SK-N-SH (cell line): Measurements from ENCODE around the gene CYB5D1. TPM values are rescaled to one million over a fixed set of nuclear protein-coding genes. Genes with fewer than 3 reads are reported as not detected.

ENCODE experiments used
- CTCF ChIA-PET: fragments of 300-600, 350-600 bp; formaldehyde crosslinking; extraction: SDS; loops from one replicate; lab custom pipeline; 2021; lab: Yijun Ruan, JAX
- POLR2A ChIA-PET: fragments of 350-600 bp; sonication (Branson Sonifier 250); formaldehyde crosslinking; extraction: SDS; loops from one replicate; lab custom pipeline; 2020; ENCODE audit warnings: antibody characterized with exemption, inconsistent platforms; lab: Yijun Ruan, JAX
- DNase-seq: peaks from one replicate; pipeline ENCODE4 v3.0.0; 2012
- H2AFZ ChIP-seq: fragments of 200-600 bp; sonication (generic); 2 replicates; pipeline ENCODE4 v1.8.1; 2016; ENCODE audit warnings: antibody characterized with exemption, mild to moderate bottlenecking, low read depth
- H3F3A ChIP-seq: fragments of 200-600 bp; sonication (generic); replicated peaks from 2 replicates; pipeline ENCODE3; 2016; ENCODE audit warnings: antibody characterized with exemption, mild to moderate bottlenecking; ENCODE audit not compliant: insufficient read depth
- H3K27ac ChIP-seq, 2 experiments: fragments of 200-500 bp in 1 of 2; fragments of 200-600 bp in 1 of 2; sonication (Bioruptor generic) in 1 of 2; sonication (generic), shearing (Covaris generic) in 1 of 2; 2 replicates each; pipeline versions ENCODE4 v1.5.1 to v1.6.1; 2014 to 2016; ENCODE audit warnings: low read depth in 2 of 2, inconsistent platforms in 1 of 2, low read length in 1 of 2, mild to moderate bottlenecking in 1 of 2, mixed read lengths in 1 of 2
- H3K27me3 ChIP-seq: fragments of 200-600 bp; sonication (generic), shearing (Covaris generic); 2 replicates; pipeline ENCODE4 v1.6.1; 2016; ENCODE audit warnings: mixed run types; ENCODE audit not compliant: insufficient read depth
- H3K36me3 ChIP-seq, 2 experiments: fragments of 200-500 bp in 1 of 2; fragments of 200-600 bp in 1 of 2; sonication (Bioruptor generic) in 1 of 2; sonication (generic) in 1 of 2; replicated peaks in 1 of 2; 2 replicates each; pipeline versions ENCODE3 to v1.5.1; 2014 to 2016; ENCODE audit warnings: low read length in 1 of 2, mild to moderate bottlenecking in 1 of 2; ENCODE audit not compliant: insufficient read depth in 2 of 2, control insufficient read depth in 1 of 2
- H3K4me1 ChIP-seq, 2 experiments: fragments of 200-500 bp in 1 of 2; fragments of 200-600 bp in 1 of 2; sonication (Bioruptor generic) in 1 of 2; sonication (generic), shearing (Covaris generic) in 1 of 2; 2 replicates each; pipeline versions ENCODE4 v1.5.1 to v1.6.1; 2014 to 2016; ENCODE audit warnings: low read depth in 1 of 2, low read length in 1 of 2, mixed run types in 1 of 2; ENCODE audit not compliant: insufficient read depth in 2 of 2, control insufficient read depth in 1 of 2
- H3K4me2 ChIP-seq: fragments of 200-600 bp; sonication (generic), shearing (Covaris generic); 2 replicates; pipeline ENCODE4 v1.6.1; 2017; ENCODE audit warnings: mixed run types
- H3K4me3 ChIP-seq, 2 experiments: fragments of 200-500 bp in 1 of 2; fragments of 200-600 bp in 1 of 2; sonication (Bioruptor generic) in 1 of 2; sonication (generic), shearing (Covaris generic) in 1 of 2; 2 replicates each; pipeline versions ENCODE4 v1.5.1 to v1.8.1; 2014 to 2016; ENCODE audit warnings: low read depth in 2 of 2, inconsistent platforms in 1 of 2, low read length in 1 of 2, mild to moderate bottlenecking in 1 of 2, mixed read lengths in 1 of 2, moderate library complexity in 1 of 2
- H3K79me2 ChIP-seq: fragments of 200-600 bp; sonication (generic); 2 replicates; pipeline ENCODE4 v1.8.1; 2017; ENCODE audit warnings: mild to moderate bottlenecking; ENCODE audit not compliant: insufficient read depth
- H3K9ac ChIP-seq: fragments of 200-600 bp; sonication (generic); 2 replicates; pipeline ENCODE4 v1.6.1; 2017; ENCODE audit warnings: mixed run types
- H3K9me2 ChIP-seq: fragments of 200-600 bp; sonication (generic); 2 replicates; pipeline ENCODE4 v1.6.1; 2017; ENCODE audit warnings: mixed run types
- H3K9me3 ChIP-seq: fragments of 200-600 bp; sonication (generic); 2 replicates; pipeline ENCODE4 v1.6.1; 2017; ENCODE audit warnings: mixed run types, mild to moderate bottlenecking, moderate library complexity
- H4K20me1 ChIP-seq: fragments of 200-600 bp; sonication (generic); 2 replicates; pipeline ENCODE4 v1.6.1; 2017; ENCODE audit warnings: mild to moderate bottlenecking, mixed run types; ENCODE audit not compliant: insufficient read depth
- ELF1 ChIP-seq: IDR thresholded peaks from 2 replicates; pipeline ENCODE4 v1.4.0; 2012
- EP300 ChIP-seq, 2 experiments: IDR thresholded peaks; 2 replicates each; pipeline versions ENCODE4 v1.4.0 to v1.6.1; 2012; ENCODE audit warnings: borderline replicate concordance in 1 of 2, low read depth in 1 of 2, low read length in 1 of 2
- EZH2phosphoT487 ChIP-seq: fragments of 200-600 bp; sonication (generic); IDR thresholded peaks from 2 replicates; pipeline ENCODE4 v1.6.1; 2017; ENCODE audit warnings: low read depth, mixed run types, mild to moderate bottlenecking, antibody characterized with exemption, moderate library complexity, borderline replicate concordance
- FOSL2 ChIP-seq: IDR thresholded peaks from 2 replicates; pipeline ENCODE4 v1.4.0; 2012; ENCODE audit warnings: low read depth, mild to moderate bottlenecking, moderate library complexity, borderline replicate concordance
- FOXJ3 ChIP-seq: sonication (generic); formaldehyde crosslinking; IDR thresholded peaks from 2 replicates; pipeline ENCODE4 v1.5.1; 2020; ENCODE audit warnings: mild to moderate bottlenecking, missing genetic modification reagents
- FOXM1 ChIP-seq: IDR thresholded peaks from 2 replicates; pipeline ENCODE4 v1.4.0; 2012; ENCODE audit warnings: low read depth, mild to moderate bottlenecking
- GABPA ChIP-seq: IDR thresholded peaks from 2 replicates; pipeline ENCODE4 v1.4.0; 2012; ENCODE audit warnings: low read depth, mild to moderate bottlenecking
- JUND ChIP-seq: IDR thresholded peaks from 2 replicates; pipeline ENCODE4 v1.4.0; 2012
- MAX ChIP-seq: IDR thresholded peaks from 2 replicates; pipeline ENCODE4 v1.4.0; 2012; ENCODE audit warnings: low read depth
- MEF2A ChIP-seq: IDR thresholded peaks from 2 replicates; pipeline ENCODE4 v1.4.0; 2012; ENCODE audit warnings: low read depth, borderline replicate concordance
- NFIC ChIP-seq: IDR thresholded peaks from 2 replicates; pipeline ENCODE4 v1.4.0; 2012; ENCODE audit warnings: borderline replicate concordance
- PBX3 ChIP-seq: IDR thresholded peaks from 2 replicates; pipeline ENCODE4; 2012
- POLR2AphosphoS5 ChIP-seq: IDR thresholded peaks from 2 replicates; pipeline ENCODE4 v1.6.1; 2012; ENCODE audit warnings: low read depth, low read length
- RCOR1 ChIP-seq: fragments of 150-350 bp; IDR thresholded peaks from 2 replicates; pipeline ENCODE4 v1.6.1; 2017; ENCODE audit warnings: antibody characterized with exemption, low read length
- RFX5 ChIP-seq: IDR thresholded peaks from 2 replicates; pipeline ENCODE4 v1.6.1; 2012; ENCODE audit warnings: mild to moderate bottlenecking, improper control_type of control experiment, low read length
- RXRA ChIP-seq: IDR thresholded peaks from 2 replicates; pipeline ENCODE4 v1.4.0; 2012; ENCODE audit warnings: low read depth, mild to moderate bottlenecking, borderline replicate concordance
- SIN3A ChIP-seq: IDR thresholded peaks from 2 replicates; pipeline ENCODE4 v1.6.1; 2012; ENCODE audit warnings: low read depth, mild to moderate bottlenecking, low read length, moderate library complexity, borderline replicate concordance
- SMC3 ChIP-seq: IDR thresholded peaks from 2 replicates; pipeline ENCODE4 v1.6.1; 2012; ENCODE audit warnings: low read depth, low read length, improper control_type of control experiment
- TEAD4 ChIP-seq: IDR thresholded peaks from 2 replicates; pipeline ENCODE4 v1.4.0; 2012; ENCODE audit warnings: mild to moderate bottlenecking, borderline replicate concordance; ENCODE audit not compliant: insufficient read depth
- USF2 ChIP-seq: fragments of 150-350 bp; IDR thresholded peaks from 2 replicates; pipeline ENCODE4 v1.6.1; 2017; ENCODE audit warnings: antibody characterized with exemption, low read length, low read depth, borderline replicate concordance
- WGBS: methylation state at CpG from one replicate; pipeline ENCODE4 v1.1.6; 2017; ENCODE audit warnings: low lambda C conversion rate; 5-methylcytosine and 5-hydroxymethylcytosine counted together
- polyA plus RNA-seq, 3 experiments: library from polyadenylated mRNA; depleted of rRNA; stranded (reverse); fragments of >200 nt; gene quantifications; 2 replicates each; pipeline ENCODE4 v1.2.3, GENCODE V29; 2012
- TF ChIP-seq, protein P1 (sequence below): IDR thresholded peaks from 2 replicates; pipeline ENCODE4 v1.4.0; 2012; ENCODE audit warnings: low read depth, borderline replicate concordance
- TF ChIP-seq, protein P2 (sequence below): fragments of 200-600 bp; sonication (generic); IDR thresholded peaks from 2 replicates; pipeline ENCODE4 v1.6.1; 2017; ENCODE audit warnings: antibody characterized with exemption, mild to moderate bottlenecking, moderate library complexity

The CYB5D1 gene
- polyA plus RNA-seq, 1 of the 3 experiments (the other 2 are of a cell fraction) = 8.8 TPM

GRCh38 chr17:7889166-7889955, 31.6 kb downstream of the CYB5D1 start (continued):
- TF ChIP-seq, protein P1, sequence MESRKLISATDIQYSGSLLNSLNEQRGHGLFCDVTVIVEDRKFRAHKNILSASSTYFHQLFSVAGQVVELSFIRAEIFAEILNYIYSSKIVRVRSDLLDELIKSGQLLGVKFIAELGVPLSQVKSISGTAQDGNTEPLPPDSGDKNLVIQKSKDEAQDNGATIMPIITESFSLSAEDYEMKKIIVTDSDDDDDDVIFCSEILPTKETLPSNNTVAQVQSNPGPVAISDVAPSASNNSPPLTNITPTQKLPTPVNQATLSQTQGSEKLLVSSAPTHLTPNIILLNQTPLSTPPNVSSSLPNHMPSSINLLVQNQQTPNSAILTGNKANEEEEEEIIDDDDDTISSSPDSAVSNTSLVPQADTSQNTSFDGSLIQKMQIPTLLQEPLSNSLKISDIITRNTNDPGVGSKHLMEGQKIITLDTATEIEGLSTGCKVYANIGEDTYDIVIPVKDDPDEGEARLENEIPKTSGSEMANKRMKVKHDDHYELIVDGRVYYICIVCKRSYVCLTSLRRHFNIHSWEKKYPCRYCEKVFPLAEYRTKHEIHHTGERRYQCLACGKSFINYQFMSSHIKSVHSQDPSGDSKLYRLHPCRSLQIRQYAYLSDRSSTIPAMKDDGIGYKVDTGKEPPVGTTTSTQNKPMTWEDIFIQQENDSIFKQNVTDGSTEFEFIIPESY = no peak
- TF ChIP-seq RXRA (peak; percentile 96), RCOR1 (peak; percentile 73; the same call in 1 of the 2 replicates), FOXJ3 (peak; percentile 64; the same call in 1 of the 2 replicates), MEF2A (no peak)

DNA sequence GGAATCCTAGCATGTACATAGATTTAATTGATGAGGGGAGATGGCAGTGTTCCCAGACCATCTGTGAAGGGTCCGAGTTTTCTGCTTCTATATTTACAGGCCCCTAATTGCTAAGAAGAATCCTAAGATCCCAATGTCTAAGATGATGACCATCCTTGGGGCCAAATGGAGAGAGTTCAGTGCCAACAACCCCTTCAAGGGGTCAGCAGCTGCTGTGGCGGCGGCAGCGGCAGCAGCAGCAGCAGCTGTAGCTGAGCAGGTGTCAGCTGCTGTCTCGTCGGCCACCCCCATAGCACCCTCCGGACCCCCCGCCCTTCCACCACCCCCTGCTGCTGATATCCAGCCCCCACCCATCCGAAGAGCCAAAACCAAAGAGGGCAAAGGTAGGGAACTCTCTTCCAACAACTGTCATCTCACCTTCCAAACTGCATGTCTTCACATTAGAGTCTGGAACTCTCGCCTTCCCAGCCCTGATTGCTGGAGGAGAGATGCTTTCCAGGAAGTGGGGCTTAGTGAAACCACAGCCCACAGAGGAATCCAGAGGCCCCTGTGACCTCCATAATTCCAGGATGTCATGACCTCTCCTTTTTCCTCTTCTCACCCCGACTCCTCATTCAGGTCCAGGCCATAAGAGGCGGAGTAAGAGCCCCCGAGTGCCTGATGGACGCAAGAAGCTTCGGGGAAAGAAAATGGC, 35.5 kb downstream of the CYB5D1 start:
- peaks cover 5% of the 10 kb centered on the region for H3F3A ChIP-seq
- ChIA-PET CTCF (interaction anchor here (1.0 to 3.5 kb wide), 2 partner anchors 28 to 31 kb away, joined by 3 to 13 read pairs; no protein-coding TSS in a partner anchor), POLR2A (no interaction called here)
- no peaks in the 10 kb centered on the region for H3K9me3 ChIP-seq
- no peak overlapping the region for H3K4me2 ChIP-seq
- no peak overlapping the region for H3K4me3 ChIP-seq
- H3K27me3 ChIP-seq = no peaks in the 10 kb centered on the region
- no peak overlapping the region for H3K9ac ChIP-seq
- TF ChIP-seq FOSL2 = no peak
- TF ChIP-seq JUND = no peak
- no peak for TF ChIP-seq TEAD4
- TF ChIP-seq MAX = no peak
- TF ChIP-seq EP300 (IDR thresholded peaks at IDR 0.05; ENCODE audit: borderline replicate concordance in 1 of 2, low read depth in 1 of 2, low read length in 1 of 2) = no peak
- TF ChIP-seq PBX3 = no peak
- no peak for TF ChIP-seq SIN3A
- no peak for TF ChIP-seq GABPA
- TF ChIP-seq USF2 = no peak
- TF ChIP-seq SMC3 = no peak
- TF ChIP-seq MEF2A = no peak
- TF ChIP-seq RFX5 = no peak
- TF ChIP-seq FOXM1 = no peak
- TF ChIP-seq POLR2AphosphoS5 = no peak
- no peak for TF ChIP-seq NFIC
- TF ChIP-seq FOXJ3 = no peak
- TF ChIP-seq, protein P2, sequence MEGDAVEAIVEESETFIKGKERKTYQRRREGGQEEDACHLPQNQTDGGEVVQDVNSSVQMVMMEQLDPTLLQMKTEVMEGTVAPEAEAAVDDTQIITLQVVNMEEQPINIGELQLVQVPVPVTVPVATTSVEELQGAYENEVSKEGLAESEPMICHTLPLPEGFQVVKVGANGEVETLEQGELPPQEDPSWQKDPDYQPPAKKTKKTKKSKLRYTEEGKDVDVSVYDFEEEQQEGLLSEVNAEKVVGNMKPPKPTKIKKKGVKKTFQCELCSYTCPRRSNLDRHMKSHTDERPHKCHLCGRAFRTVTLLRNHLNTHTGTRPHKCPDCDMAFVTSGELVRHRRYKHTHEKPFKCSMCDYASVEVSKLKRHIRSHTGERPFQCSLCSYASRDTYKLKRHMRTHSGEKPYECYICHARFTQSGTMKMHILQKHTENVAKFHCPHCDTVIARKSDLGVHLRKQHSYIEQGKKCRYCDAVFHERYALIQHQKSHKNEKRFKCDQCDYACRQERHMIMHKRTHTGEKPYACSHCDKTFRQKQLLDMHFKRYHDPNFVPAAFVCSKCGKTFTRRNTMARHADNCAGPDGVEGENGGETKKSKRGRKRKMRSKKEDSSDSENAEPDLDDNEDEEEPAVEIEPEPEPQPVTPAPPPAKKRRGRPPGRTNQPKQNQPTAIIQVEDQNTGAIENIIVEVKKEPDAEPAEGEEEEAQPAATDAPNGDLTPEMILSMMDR = no peak
- TF ChIP-seq EZH2phosphoT487 = no peak
- no peak for TF ChIP-seq ELF1
- H4K20me1 ChIP-seq = peaks cover 3% of the 10 kb centered on the region; the same call in 1 of the 2 replicates
- H3K79me2 ChIP-seq = peaks cover 22% of the 10 kb centered on the region
- H3K4me1 ChIP-seq = peaks cover 15 to 18% of the 10 kb centered on the region in 2 experiments
- H3K36me3 ChIP-seq = peaks cover 55 to 72% of the 10 kb centered on the region in 2 experiments
- no peak overlapping the region for H2AFZ ChIP-seq
- H3K9me2 ChIP-seq = no peaks in the 10 kb centered on the region
- H3K27ac ChIP-seq = no peak overlapping the region
- WGBS = 97% methylated on average over 12 of the region's 15 CpGs
- no peak for DNase-seq
